ENCODE measurements around the gene S100A9. TPM values are rescaled to one million over a fixed set of nuclear protein-coding genes. Genes with fewer than 3 reads are reported as not detected.
A peak's percentile ranks its signal among the peaks of the same experiment; 100 is the strongest.

The S100A9 gene
- total RNA-seq, 4 donors from 2014 or later, result 436 to 2,200 (median 573) TPM

- TF ChIP-seq, protein P1, sequence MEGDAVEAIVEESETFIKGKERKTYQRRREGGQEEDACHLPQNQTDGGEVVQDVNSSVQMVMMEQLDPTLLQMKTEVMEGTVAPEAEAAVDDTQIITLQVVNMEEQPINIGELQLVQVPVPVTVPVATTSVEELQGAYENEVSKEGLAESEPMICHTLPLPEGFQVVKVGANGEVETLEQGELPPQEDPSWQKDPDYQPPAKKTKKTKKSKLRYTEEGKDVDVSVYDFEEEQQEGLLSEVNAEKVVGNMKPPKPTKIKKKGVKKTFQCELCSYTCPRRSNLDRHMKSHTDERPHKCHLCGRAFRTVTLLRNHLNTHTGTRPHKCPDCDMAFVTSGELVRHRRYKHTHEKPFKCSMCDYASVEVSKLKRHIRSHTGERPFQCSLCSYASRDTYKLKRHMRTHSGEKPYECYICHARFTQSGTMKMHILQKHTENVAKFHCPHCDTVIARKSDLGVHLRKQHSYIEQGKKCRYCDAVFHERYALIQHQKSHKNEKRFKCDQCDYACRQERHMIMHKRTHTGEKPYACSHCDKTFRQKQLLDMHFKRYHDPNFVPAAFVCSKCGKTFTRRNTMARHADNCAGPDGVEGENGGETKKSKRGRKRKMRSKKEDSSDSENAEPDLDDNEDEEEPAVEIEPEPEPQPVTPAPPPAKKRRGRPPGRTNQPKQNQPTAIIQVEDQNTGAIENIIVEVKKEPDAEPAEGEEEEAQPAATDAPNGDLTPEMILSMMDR (IDR thresholded peaks at IDR 0.05), result no peak
- peak; percentile 74 for ATAC-seq (ENCODE audit: low FRiP score)
- DNase-seq (ENCODE audit: low spot score), result no peak
These were observed 5.1 kb upstream of the S100A9 start for GRCh38 chr1:153352523-153352922.

DNA sequence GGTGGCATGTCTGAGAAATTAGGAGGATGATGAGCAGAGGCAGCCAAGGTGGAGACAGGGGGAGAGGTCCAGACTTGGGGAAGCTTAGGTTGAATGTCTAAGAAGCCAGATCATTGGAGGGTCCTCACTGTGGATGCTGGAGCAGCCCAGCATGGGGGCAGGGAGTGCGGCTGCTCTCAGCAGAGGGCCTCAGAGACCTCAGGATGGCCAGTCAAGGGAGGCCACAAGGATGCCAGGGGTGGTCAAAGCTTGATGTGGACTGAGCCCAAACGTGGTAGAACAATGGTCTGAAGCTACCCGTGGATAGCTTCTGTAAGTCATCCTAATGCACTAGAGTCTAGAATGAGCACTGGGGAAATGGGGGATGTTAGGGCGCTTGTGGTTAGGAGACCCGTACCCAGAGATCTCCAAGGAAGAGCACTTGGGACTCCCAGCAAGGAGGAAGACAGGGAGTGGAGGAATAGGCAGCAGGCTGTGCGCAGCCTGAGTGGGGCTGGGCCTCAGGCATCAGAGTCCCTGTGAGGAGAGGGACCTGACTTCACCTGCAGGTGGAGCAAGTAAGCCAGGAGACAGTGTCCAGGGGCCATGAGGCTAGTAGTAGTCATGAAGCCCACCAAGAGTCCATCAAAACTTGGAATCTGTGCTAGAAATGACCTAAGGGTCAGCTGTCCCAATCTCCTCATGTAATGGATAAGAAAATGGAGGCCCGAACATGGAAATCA, 4.3 kb upstream of the S100A9 start:
- TF ChIP-seq, protein P1 (IDR thresholded peaks at IDR 0.05), result no peak
- no peak for DNase-seq (ENCODE audit: low spot score)
- ATAC-seq (ENCODE audit: low FRiP score), result no peak

DNA sequence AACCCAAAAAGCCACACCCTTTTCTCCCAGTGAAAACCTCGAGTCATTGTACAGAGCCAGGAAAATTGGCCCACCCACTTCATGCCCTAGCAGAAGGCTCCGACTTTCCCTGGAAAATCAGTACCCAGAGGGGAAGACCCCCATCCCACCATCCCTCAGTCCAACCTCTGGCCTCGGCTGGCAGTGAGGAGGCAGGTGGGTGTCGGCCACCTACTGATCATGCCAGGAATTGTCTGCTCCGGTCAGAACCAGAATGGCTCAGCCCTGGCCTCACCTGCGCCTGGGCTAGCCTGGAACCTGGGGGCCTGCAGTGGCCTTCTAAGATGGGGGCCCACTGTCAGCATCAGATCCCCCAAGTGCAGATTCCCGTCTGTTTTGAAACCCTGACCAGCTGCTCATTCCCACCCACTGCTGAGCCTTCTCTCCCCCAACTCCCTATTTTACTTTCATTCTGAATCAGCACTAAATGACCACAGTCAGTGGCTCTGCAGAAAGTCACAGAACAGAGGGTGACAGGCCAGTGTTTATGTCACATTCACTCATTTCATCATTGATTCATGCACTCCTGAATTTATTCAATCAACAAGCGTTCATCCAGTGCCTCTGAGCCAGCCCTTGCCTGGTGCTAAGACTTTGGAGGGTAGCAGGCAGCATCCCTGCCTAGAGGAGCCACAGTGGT, 3.0 kb upstream of the S100A9 start:
- DNase-seq (ENCODE audit: low spot score) (no peak), ATAC-seq (ENCODE audit: low FRiP score) (no peak)
- TF ChIP-seq, protein P1 (IDR thresholded peaks at IDR 0.05), result no peak

GRCh38 chr1:153355445-153356071, 2.1 kb upstream of the S100A9 start:
- DNase-seq (ENCODE audit: low spot score), result no peak
- TF ChIP-seq, protein P1 (IDR thresholded peaks at IDR 0.05), result no peak
- ATAC-seq (ENCODE audit: low FRiP score), result no peak

- TF ChIP-seq, protein P1 (IDR thresholded peaks at IDR 0.05), result no peak
- no peak for ATAC-seq (ENCODE audit: low FRiP score)
- DNase-seq (ENCODE audit: low spot score), result no peak
These were observed 1.1 kb upstream of the S100A9 start for GRCh38 chr1:153356392-153357075.

- TF ChIP-seq, protein P1 (IDR thresholded peaks at IDR 0.05), result no peak
- DNase-seq (ENCODE audit: low spot score) (no peak), ATAC-seq (ENCODE audit: low FRiP score) (peak; percentile 70)
These were observed 390 bp upstream of the S100A9 start for GRCh38 chr1:153357076-153357852.
